Anterior cingulate cortex (tissue), 58 donors: ENCODE data around the gene RARS1.
A peak's percentile ranks its signal among the peaks of the same experiment; 100 is the strongest.

Experiments used
- DNase-seq, 58 donors: peaks; one replicate each; lab custom pipeline; 2025; lab: John Stamatoyannopoulos, UW

Gene RARS1

DNA sequence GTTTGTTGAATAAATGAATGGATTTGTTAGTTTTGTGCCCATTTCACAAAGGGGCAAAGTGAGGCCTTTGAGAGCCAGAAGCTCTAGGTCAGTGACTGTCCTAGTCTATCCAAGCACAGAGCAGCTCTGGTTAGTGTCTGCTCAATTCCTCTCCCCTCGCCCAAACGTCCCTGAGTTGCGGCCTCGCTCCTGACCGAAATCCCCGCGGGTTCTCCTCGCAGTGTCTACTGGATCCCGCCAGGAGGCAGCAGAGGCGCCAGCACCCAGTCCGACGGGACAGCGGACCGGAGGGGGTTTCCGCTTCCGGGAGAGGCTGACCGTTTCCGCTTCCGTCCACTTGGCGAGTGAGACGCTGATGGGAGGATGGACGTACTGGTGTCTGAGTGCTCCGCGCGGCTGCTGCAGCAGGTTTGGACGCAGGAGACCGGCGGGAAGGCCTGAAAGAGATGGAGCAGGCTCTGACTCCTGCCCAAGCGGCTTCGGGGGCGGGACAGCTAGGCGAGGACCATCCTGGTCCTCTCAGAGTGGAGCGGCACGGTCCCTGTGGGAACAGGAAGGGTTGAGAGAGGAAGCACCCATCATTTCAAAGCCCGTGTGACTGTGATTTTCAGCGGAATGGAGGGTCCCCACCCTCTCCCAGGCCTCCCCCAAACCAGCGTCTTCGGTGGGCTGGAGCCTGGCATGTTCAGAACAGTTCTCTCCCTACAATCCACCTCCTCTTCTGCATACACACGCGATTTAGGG is at the start of gene RARS1:
RARS1 (plus strand) TSS at position 336 of the 744 bp plus-strand sequence; CDS start at position 364, 28 bp downstream.
- peak; percentile 45 to 97 (median 91) for DNase-seq

DNA sequence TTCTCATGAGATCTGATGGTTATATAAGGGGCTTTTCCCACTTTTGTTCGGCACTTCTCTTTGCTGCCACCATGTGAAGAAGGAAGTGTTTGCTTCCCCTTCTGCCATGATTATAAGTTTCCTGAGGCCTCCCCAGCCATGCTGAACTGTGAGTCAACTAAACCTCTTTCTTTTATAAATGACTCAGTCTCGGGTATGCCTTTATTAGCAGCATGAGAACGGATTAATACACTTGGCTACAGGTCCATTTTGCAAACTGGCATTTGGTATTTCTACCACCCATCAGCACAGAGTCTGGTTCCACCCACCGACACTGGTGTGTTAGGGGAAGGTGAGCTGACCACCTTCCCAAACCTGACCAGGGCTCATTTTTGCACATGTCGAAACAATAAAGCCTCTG is 47.9 kb upstream of the RARS1 start:
- DNase-seq, result no peak

DNA sequence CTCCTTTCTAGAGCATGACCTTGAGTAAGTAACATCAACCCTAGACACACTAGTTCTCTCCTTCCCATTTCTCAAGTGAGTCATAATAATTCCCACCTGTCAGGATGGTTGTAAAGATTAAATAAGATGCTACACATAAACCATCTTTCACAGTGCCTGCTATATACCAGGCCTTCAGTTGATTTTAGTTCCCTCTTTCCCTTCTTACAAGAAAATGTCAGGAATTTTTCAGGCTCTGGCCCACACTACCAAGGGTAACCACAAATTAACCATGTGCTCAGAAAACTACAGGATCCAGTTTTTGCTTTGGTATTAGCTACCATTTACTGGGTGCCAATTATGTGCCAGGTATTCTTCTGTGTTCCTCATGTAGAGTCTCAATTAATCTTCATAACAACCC is 42.7 kb upstream of the RARS1 start:
- no peak for DNase-seq

DNA sequence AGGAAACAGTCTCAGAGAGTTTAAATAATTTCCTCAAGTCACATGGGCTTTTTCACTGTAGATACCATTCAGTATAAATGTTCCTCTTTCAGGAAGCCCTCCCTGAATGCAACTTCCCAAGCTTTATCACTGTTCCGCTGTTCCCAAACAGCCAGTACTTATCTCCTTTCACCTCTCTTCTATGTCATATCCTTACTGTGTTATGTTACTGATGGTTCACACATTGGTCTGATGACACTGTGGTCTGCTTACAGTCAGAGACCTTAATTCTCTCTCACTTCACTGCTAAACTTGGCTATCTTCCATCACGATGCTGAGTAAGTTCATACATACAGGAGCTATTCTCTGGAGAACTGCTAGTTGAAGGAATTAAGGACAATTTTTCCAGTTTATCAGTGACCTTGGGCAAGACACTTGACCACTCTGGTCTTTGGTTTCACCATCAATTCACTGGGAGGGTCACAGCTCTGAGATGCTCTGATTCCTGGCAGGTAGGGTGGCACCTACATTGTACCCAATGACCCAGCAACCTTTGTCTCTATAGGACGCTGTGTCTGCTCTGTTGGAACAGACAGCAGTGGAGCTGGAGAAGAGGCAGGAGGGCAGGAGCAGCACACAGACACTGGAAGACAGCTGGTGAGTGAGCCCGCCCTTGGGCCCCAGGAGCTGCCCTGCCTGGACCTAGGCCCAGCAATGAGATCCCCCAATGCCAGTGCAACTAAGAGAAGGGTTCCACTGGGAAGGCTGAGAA is 42.1 kb upstream of the RARS1 start:
- no peak for DNase-seq

DNA sequence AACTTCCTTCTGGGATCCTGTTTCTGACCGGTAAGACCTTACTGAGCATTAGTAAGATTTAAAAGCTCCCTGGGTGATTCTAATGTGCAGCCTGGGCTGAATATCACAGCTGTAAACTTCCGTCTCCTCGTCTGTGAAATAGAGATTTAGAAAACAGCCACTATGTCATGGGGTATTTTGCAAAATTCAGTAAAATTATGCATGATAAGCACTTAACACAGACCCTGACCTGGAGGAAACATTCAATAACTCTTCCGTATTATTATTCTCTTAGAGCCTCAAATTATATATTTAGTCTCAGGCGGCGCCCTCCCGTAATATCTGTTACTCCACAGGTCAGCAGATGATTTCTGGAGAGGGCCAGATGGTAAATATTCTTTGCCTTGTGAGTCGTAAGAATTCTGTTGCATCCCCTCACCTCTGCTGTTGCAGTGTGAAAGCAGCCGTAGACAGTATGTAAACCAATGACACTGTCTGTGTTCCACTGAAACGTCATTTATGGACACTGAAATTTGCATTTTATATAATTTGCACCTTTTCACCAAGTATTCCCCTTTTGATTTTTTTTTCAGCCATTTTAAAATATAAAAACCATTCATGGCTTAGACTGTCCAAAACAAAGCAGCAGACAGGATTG is 39.2 kb upstream of the RARS1 start:
- DNase-seq, result no peak

DNA sequence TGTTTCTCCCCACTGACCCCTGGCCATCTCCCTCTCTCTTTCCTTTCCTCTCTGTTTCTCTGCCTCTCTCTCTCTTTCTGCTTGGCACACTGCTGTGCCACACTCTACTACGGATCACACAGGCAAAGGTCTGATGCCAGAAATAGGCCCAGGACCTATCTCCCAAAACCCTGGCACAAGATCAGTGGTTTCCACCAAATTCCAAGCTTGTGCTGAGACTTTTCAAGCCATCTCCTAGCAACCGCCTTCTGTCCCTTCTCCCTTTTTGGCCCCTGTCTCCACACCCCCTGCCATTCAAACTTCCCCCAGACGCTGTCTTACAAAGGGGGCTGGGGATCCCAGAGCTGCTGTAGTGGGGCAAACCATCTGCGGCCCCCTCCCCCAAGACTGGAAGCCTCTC is 38.5 kb upstream of the RARS1 start:
- DNase-seq, result peak in 8 of 58 donors; percentile 8 to 40 (median 14)

DNA sequence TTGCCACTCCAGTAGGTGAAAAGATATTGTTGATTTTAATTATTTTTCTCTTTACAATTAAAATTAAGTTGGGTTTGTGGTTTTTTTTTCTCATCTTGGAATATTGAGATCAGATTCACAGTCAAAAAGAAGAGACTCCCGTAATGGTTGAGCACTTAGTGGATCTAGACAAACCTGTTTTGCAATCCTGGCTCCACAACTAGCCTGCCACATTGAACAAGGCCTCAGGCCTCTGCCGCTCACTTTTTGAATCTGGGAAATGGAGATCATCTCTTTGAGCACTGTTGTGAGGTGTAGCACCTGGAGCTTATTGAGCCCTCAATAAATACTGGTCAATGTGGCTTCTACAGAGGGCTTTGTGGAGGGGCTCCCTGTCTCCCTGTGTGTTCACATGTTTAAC is 37.1 kb upstream of the RARS1 start:
- DNase-seq, result no peak

DNA sequence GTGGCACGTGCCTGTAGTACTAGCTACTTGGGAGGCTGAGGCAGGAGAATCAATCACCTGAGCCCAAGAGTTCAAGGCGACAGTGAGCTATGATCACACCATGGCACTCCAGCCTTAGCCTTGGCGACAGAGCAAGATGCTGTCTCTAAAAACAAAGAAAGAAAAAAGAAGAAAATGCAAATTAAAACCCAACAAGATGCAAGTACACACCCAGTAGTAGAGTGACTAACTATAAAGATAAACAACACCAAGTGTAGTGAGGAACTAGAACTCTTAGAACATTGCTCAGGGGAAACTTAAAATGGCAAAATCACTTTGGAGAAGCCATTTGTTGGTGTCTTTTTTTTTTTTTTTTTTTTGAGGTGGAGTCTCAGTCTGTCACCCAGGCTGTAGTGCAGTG is 34.7 kb upstream of the RARS1 start:
- DNase-seq, result no peak

DNA sequence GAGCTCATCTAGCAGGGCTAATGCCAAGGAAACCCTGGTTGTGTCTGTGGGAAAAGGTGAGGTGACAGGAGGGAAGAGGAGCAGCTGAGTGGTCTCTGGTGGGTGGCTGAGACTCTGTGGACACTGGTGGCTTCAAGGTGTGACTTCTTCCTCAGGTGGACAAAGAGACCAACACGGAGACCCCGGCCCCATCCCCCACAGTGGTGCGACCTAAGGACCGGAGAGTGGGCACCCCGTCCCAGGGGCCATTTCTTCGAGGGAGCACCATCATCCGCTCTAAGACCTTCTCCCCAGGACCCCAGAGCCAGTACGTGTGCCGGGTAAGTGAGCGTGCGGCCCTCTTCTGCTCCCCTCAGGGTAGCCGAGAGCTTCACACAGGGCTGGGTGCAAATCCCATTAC is 31.1 kb upstream of the RARS1 start:
- DNase-seq, result no peak

DNA sequence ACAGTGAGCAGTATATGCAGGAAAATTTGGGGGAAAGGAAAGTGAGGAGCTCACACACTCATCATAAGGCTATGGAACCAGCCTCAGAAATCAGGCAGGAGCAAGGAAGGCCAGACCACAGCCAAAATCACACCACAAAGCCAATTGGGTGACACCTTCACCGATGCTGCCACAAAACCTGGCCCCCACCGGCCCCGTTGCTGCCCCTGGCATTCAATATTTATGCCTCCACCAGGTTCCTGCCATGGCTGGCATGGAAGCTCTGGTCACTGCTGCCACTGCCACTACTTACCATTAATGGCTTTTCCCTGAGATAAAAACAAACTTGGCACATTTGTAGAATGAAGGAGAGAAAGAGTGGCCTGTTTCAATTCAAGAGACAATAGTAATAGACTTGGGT is 28.7 kb upstream of the RARS1 start:
- DNase-seq, result no peak

DNA sequence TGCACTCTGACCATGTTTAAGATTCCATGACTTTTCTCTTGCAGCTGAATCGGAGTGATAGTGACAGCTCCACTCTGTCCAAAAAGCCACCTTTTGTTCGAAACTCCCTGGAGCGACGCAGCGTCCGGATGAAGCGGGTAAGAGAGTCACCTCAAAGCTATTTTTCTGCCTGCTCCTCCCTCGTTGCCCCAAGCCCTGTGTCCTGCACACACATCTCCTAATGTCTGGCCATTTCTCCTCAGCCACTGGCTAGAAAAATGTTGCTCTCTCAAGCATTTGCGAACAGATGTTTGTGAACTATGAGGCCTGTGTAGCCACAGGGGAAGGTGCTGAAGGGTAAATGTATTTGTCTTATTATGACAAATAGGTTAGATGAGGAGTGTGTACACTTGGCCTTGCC is 25.7 kb upstream of the RARS1 start:
- DNase-seq, result no peak

DNA sequence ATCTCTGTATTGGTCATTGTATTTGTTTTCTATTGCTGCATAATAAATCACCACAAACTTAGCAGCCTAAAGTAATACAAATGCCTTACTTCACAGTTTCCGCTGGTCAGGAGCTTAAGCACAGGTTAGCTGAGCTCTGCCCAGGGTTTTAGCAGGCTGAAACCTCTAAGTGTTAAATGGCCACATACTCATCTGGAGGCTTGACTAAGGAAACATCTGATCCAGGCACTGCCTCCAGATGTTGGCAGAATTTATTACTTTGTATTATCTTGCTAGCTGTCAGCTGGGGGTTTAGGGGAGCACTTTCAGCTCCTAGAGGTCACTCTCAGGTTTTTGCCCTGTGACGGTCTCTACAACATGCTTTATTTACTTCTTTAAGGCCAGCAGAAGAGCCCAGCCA is 23.2 kb upstream of the RARS1 start:
- DNase-seq, result no peak

DNA sequence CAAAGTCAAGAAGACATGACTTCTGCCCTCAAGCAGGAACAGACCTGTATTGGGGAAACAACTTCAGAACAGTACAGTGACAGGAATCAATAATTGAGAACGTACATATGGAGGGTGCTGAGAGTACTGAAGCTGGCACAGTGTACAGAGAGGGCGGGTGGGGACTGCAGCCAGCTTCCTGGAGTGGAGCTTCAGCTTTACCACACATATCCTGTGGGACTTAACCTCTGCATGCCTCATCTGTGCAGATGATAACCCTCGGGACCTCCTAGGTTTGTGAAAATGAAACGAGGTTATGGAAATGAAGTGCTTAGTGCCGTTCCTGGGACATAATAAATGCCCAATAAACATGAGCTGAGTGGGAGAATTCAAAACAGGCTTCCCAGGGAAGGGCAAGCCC is 22.1 kb upstream of the RARS1 start:
- DNase-seq, result no peak

DNA sequence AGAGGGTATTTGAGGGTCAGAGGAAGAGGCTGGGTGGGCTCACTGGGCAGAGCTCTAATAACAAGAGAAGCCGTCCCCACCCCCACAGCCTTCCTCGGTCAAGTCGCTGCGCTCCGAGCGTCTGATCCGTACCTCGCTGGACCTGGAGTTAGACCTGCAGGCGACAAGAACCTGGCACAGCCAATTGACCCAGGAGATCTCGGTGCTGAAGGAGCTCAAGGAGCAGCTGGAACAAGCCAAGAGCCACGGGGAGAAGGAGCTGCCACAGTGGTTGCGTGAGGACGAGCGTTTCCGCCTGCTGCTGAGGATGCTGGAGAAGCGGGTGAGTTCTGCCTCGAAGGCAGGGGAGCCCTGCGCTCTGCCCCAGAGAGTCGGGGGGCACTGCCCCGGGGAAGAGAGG is 21.6 kb upstream of the RARS1 start:
- no peak for DNase-seq

DNA sequence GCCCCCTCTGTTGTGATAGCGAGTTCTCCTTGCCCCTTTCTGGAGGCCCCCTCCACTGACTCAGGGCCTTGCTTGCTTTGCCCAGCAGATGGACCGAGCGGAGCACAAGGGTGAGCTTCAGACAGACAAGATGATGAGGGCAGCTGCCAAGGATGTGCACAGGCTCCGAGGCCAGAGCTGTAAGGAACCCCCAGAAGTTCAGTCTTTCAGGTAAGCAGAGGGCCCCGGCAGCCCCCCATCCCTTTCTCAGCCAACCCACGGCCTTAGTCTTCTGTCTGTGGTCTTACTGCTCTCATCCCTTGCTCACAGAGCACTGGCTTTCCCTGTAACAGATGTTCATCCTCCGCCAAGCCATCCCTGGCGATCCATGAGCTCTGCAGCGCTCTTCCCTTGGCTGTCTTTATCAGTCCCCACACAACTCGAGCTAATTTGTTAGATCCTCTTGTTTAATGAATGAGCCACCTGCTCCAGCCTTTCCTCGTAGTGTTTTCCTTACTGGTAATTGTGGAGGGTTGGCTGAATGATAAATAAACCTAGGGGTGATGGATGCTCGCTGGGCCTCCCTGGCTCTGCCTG is 18.4 kb upstream of the RARS1 start:
- no peak for DNase-seq

DNA sequence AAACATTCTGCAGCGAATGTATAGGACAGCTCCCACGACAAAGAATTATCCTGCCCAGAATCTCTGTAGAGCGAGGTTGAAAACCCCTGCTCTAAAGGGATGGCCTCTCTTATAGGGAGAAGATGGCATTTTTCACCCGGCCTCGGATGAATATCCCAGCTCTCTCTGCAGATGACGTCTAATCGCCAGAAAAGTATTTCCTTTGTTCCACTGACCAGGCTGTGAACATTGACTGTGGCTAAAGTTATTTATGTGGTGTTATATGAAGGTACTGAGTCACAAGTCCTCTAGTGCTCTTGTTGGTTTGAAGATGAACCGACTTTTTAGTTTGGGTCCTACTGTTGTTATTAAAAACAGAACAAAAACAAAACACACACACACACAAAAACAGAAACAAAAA is 17.4 kb upstream of the RARS1 start:
- no peak for DNase-seq

DNA sequence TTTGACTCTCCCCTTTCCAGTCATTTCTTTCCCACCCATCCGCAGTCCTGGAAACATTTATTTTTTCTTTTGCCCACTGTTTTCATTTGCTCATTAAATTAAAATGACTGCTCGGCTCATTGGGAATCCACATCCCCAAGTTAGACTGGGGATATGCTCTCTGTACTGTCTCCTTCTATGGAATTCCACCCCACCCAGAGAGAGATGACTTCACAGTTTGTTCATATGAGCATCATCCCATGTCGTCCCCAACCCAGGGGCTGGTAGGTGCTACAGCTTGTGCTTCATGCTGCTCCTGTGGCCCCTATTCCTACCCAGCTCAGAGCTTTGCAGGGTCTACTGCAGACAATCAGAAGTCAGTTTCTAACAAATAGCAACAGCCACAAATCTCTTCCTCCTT is 16.5 kb upstream of the RARS1 start:
- no peak for DNase-seq

DNA sequence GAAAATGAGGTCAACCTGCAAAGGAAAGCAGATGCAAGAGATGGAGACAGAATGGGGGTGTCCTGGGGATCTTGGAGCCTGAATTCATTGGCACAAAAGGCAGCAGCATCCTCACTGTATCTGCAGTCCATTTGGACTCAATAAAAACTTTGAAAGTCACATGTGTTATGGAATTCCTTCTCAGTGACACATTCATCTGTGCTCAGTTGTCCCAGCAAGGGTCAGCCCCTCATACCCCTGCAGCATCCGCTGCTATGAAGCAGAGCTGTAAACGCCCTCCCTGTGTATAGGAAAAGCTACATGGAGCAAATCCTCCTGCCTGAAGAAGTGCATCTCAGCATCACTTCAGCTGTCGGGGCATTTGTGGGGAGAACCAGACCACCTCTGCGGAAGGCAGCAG is 14.5 kb upstream of the RARS1 start:
- DNase-seq, result no peak

DNA sequence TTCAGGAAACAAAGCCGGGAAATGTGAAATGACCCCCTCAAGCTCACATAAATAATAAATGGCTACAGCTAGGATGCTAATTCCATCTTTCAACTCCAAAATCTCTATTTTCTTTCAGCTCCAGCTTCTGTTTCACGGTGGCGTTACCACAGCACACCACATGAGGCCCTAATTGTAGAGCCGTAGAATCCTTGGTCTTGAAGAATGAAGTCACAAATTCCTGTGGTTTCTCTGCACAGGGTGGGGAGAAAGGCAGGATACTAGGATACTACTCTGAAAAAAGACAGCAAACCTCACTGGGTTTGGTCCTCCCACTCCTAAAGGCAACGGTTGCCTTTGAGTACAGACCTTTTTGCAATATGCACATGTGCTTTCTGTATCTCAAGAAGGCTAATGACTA is 13.9 kb upstream of the RARS1 start:
- DNase-seq, result no peak

DNA sequence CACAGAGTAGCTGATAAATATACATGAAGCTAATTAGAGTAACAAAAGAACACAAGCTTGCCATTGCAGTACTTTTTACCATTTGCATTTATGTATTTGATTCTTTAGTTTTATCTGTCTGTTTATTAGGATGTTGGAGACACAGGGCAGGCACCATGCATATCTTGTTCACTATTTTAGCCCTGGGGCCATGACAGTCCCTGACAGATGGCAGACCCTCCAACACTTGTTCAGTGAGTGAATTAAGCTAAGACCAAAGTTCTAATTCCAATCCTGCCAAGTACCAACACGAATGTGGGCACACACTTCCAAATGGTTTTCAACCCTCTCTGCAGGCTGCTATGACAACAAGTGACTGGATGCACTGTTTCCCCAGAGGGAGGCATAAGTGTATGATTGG is 12.0 kb upstream of the RARS1 start:
- DNase-seq, result no peak

DNA sequence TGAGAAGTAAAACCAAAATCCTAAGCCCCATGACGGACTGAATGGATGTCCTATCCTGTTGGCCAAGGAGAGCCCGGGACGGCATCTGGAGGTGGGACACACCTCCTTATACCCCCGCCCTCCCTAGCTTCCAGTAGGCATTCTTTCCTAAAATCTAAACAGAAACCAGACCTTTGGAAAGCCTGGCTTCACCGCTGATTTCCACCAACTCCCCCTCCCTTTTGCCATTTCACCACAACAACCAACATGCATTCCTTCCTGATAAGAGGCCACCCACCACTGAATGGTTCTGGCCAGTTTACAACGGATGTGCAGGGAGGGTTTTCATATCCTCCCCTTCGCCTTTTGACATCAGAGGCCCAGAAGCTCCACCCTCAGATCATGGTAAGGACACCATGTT is 9.2 kb upstream of the RARS1 start:
- DNase-seq, result no peak
